ENCODE measurements around the gene SHROOM3. TPM values are rescaled to one million over a fixed set of nuclear protein-coding genes. Genes with fewer than 3 reads are reported as not detected.

Gene SHROOM3
- polyA plus RNA-seq, 1 donor from 2014 or later = 2.7 TPM

DNA sequence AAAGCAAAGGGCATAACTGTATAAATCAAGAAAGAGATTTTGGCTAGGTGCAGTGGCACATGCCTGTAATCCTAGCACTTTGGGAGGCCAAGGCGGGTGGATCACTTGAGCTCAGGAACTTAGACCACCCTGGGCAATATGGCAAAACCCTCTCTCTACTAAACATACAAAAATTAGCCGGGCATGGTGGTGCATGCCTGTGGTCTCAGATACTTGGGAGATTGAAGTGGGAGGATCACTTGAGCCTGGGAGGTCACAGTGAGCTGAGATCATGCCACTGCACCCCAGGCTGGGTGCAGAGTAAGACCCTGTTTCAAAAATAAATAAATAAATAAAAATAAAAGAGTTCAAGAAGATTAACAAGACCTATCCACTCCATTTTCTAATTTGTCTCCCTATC lies 235.6 kb downstream of the SHROOM3 start:
- H3K9me3 ChIP-seq (ENCODE audit: low read length) = no peaks in the 10 kb centered on the region
- no peaks in the 10 kb centered on the region for H3K9me2 ChIP-seq (ENCODE audit: insufficient read depth, low read length)

DNA sequence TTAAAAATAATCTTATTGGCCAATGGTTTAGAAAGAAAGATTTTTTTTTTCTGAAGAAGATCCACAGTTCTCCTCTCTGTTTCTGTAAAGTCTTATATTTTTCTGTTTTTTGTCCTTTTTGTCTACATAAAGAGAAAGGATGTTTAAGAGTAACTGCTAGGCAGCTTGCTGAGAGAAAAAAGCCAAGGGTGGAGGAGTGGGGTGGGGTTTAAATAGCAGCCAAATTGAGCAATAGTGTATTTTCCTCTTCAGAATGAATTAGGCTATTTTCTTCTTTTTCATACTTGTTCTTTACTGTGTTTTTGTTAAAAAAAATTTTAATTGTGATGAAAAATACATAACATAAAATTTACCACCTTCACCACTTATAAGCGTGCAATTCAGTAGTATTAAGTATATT lies 238.3 kb downstream of the SHROOM3 start:
- H3K79me2 ChIP-seq (replicated peaks; ENCODE audit: insufficient read depth, low read length) = no peaks in the 10 kb centered on the region
- H3K4me3 ChIP-seq (ENCODE audit: low read length) = no peak overlapping the region
- H4K20me1 ChIP-seq (ENCODE audit: insufficient read depth) = no peaks in the 10 kb centered on the region
- no peak overlapping the region for H3K4me2 ChIP-seq (ENCODE audit: low read length)
- no peak overlapping the region for H2AFZ ChIP-seq (ENCODE audit: low read depth, low read length)
- H3K9me3 ChIP-seq (ENCODE audit: low read length) = no peaks in the 10 kb centered on the region
- TF ChIP-seq, protein P1, sequence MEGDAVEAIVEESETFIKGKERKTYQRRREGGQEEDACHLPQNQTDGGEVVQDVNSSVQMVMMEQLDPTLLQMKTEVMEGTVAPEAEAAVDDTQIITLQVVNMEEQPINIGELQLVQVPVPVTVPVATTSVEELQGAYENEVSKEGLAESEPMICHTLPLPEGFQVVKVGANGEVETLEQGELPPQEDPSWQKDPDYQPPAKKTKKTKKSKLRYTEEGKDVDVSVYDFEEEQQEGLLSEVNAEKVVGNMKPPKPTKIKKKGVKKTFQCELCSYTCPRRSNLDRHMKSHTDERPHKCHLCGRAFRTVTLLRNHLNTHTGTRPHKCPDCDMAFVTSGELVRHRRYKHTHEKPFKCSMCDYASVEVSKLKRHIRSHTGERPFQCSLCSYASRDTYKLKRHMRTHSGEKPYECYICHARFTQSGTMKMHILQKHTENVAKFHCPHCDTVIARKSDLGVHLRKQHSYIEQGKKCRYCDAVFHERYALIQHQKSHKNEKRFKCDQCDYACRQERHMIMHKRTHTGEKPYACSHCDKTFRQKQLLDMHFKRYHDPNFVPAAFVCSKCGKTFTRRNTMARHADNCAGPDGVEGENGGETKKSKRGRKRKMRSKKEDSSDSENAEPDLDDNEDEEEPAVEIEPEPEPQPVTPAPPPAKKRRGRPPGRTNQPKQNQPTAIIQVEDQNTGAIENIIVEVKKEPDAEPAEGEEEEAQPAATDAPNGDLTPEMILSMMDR (IDR thresholded peaks at IDR 0.05; ENCODE audit: poor library complexity, severe bottlenecking) = no peak
- TF ChIP-seq TAF1 (IDR thresholded peaks at IDR 0.05; ENCODE audit: low read depth) = no peak
- TF ChIP-seq MXI1 (conservative IDR thresholded peaks at IDR 0.05; ENCODE audit: poor library complexity, severe bottlenecking) = no peak
- no peak for TF ChIP-seq EP300 (conservative IDR thresholded peaks at IDR 0.05; ENCODE audit: poor library complexity, severe bottlenecking)
- H3F3A ChIP-seq (ENCODE audit: insufficient read depth, low read length, poor library complexity, severe bottlenecking) = no peaks in the 10 kb centered on the region
- no peaks in the 10 kb centered on the region for H3K27me3 ChIP-seq (ENCODE audit: insufficient read depth, low read depth, low read length)
- no peaks in the 10 kb centered on the region for H3K9me2 ChIP-seq (ENCODE audit: insufficient read depth, low read length)
- no peaks in the 10 kb centered on the region for H3K36me3 ChIP-seq (ENCODE audit: insufficient read depth, low read length)
- no peak overlapping the region for H3K27ac ChIP-seq (ENCODE audit: low read length)
- H3K9ac ChIP-seq (ENCODE audit: low read length) = no peak overlapping the region

More for the DNA sequence above, 235.6 kb downstream of the SHROOM3 start:
- TF ChIP-seq, protein P2, sequence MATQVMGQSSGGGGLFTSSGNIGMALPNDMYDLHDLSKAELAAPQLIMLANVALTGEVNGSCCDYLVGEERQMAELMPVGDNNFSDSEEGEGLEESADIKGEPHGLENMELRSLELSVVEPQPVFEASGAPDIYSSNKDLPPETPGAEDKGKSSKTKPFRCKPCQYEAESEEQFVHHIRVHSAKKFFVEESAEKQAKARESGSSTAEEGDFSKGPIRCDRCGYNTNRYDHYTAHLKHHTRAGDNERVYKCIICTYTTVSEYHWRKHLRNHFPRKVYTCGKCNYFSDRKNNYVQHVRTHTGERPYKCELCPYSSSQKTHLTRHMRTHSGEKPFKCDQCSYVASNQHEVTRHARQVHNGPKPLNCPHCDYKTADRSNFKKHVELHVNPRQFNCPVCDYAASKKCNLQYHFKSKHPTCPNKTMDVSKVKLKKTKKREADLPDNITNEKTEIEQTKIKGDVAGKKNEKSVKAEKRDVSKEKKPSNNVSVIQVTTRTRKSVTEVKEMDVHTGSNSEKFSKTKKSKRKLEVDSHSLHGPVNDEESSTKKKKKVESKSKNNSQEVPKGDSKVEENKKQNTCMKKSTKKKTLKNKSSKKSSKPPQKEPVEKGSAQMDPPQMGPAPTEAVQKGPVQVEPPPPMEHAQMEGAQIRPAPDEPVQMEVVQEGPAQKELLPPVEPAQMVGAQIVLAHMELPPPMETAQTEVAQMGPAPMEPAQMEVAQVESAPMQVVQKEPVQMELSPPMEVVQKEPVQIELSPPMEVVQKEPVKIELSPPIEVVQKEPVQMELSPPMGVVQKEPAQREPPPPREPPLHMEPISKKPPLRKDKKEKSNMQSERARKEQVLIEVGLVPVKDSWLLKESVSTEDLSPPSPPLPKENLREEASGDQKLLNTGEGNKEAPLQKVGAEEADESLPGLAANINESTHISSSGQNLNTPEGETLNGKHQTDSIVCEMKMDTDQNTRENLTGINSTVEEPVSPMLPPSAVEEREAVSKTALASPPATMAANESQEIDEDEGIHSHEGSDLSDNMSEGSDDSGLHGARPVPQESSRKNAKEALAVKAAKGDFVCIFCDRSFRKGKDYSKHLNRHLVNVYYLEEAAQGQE (IDR thresholded peaks at IDR 0.05; ENCODE audit: borderline replicate concordance) = no peak
- TF ChIP-seq POLR2AphosphoS5 (IDR thresholded peaks at IDR 0.05) = no peak
- no peak for TF ChIP-seq SMC3 (conservative IDR thresholded peaks at IDR 0.05; ENCODE audit: poor library complexity)
- TF ChIP-seq, protein P1 (IDR thresholded peaks at IDR 0.05; ENCODE audit: poor library complexity, severe bottlenecking) = no peak
- no peak for TF ChIP-seq EZH2 (IDR thresholded peaks at IDR 0.05; ENCODE audit: borderline replicate concordance, insufficient read depth, low read length, poor library complexity, severe bottlenecking)
- no peak for TF ChIP-seq EP300 (conservative IDR thresholded peaks at IDR 0.05; ENCODE audit: poor library complexity, severe bottlenecking)
- no peak for TF ChIP-seq RAD21 (conservative IDR thresholded peaks at IDR 0.05)
- no peak for TF ChIP-seq MXI1 (conservative IDR thresholded peaks at IDR 0.05; ENCODE audit: poor library complexity, severe bottlenecking)
- no peak for TF ChIP-seq TAF1 (IDR thresholded peaks at IDR 0.05; ENCODE audit: low read depth)
- no peak overlapping the region for H3K4me3 ChIP-seq (ENCODE audit: low read length)
- no peak overlapping the region for H3K9ac ChIP-seq (ENCODE audit: low read length)
- no peaks in the 10 kb centered on the region for H4K20me1 ChIP-seq (ENCODE audit: insufficient read depth)
- H3F3A ChIP-seq (ENCODE audit: insufficient read depth, low read length, poor library complexity, severe bottlenecking) = no peaks in the 10 kb centered on the region
- no peak overlapping the region for H3K4me2 ChIP-seq (ENCODE audit: low read length)
- H3K27ac ChIP-seq (ENCODE audit: low read length) = no peak overlapping the region
- H3K36me3 ChIP-seq (ENCODE audit: insufficient read depth, low read length) = no peaks in the 10 kb centered on the region
- no peaks in the 10 kb centered on the region for H3K27me3 ChIP-seq (ENCODE audit: insufficient read depth, low read depth, low read length)
- H3K79me2 ChIP-seq (replicated peaks; ENCODE audit: insufficient read depth, low read length) = no peaks in the 10 kb centered on the region
- H2AFZ ChIP-seq (ENCODE audit: low read depth, low read length) = no peak overlapping the region

Data from neural cell (in vitro differentiated cells).